Peyer's patch (tissue), 4 donors: Measurements from ENCODE around the gene ITLN1. TPM values are rescaled to one million over a fixed set of nuclear protein-coding genes. Genes with fewer than 3 reads are reported as not detected.

ENCODE experiments used
- DNase-seq, 3 donors: peaks; one replicate each; pipeline ENCODE4 v3.0.0-alpha.2; 2017 to 2019
- H3K27ac ChIP-seq, 4 donors: fragments of 200-600 bp; sonication (generic); one replicate each; pipeline ENCODE4 v1.5.1; 2016 to 2019
- H3K27me3 ChIP-seq, 2 donors: fragments of 200-600 bp; sonication (generic); one replicate each; pipeline ENCODE4 v1.5.1; 2019
- H3K36me3 ChIP-seq, 3 donors: fragments of 200-600 bp; sonication (generic); one replicate each; pipeline ENCODE4 v1.5.1; 2016 to 2019
- H3K4me1 ChIP-seq, 4 donors: fragments of 200-600 bp; sonication (generic); one replicate each; pipeline ENCODE4 v1.5.1; 2016 to 2019
- H3K4me3 ChIP-seq, 4 donors: fragments of 200-600 bp; sonication (generic); 1 replicate in 3 of 4; 2 replicates in 1 of 4; pipeline ENCODE4 v1.5.1; 2016 to 2019; ENCODE audit warnings: mild to moderate bottlenecking in 1 of 4
- H3K9me3 ChIP-seq, 4 donors: fragments of 200-600 bp; sonication (generic); one replicate each; pipeline ENCODE4 v1.5.1; 2016 to 2019; ENCODE audit warnings: mild to moderate bottlenecking in 1 of 4
- POLR2A ChIP-seq, 2 donors: fragments of 450-650 bp; IDR thresholded peaks; one replicate each; pipeline ENCODE4 v1.5.1; 2017; ENCODE audit warnings: antibody characterized with exemption in 2 of 2, mild to moderate bottlenecking in 2 of 2, moderate library complexity in 2 of 2
- total RNA-seq, 4 donors: library from RNA; depleted of rRNA; stranded (reverse); fragments of >200 nt; gene quantifications; one replicate each; pipeline ENCODE4 v1.1.0, GENCODE V29; 2016
- TF ChIP-seq, protein P1 (sequence below), 6 experiments: fragments of 450-650 bp in 4 of 6; fragments of 200-600 bp in 2 of 6; sonication (generic) in 1 of 6; IDR thresholded peaks; one replicate each; pipeline ENCODE4 v1.5.1; 2017 to 2019; ENCODE audit warnings: antibody characterized with exemption in 6 of 6, mild to moderate bottlenecking in 3 of 6, moderate library complexity in 1 of 6

The ITLN1 gene
- total RNA-seq, 4 donors from 2014 or later = 14.4 to 45.0 (median 24.5) TPM

DNA sequence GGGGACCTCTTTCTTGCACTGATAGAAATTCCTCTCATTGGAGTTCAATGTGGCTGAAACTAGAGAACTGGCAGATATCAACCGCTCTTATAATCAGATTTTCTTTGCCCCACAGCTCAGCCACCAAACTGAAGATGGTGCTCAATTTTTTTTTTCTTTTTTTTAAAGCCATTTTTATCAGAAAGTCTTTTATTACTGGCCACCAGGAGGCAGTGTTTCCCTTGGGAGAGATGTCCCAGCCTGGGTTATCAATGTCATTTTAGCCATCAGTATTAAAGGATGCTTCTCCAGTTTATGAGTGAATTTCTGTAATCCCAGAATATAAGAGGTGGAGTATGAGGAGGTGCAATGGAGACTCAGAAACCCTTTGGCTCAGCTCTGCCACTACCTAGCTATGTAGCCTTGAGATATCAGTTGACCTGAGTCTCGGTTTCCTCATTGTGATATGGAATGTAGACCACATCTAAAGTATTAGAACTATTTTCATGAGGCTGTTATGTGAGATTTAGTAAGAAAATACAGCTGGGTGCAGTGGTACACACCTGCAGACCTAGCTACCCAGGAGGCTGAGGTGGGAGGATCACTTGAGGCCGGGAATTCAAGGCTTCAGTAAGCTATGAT is 49.9 kb downstream of the ITLN1 start:
- peak in 1 of 3 donors; percentile 72 for DNase-seq
- Histone ChIP-seq H3K4me3 (no peak overlapping the region), H3K27ac (no peak overlapping the region), H3K4me1 (peaks cover 0 to 21% (median 16%) of the 10 kb centered on the region in 4 donors), H3K9me3 (no peaks in the 10 kb centered on the region), H3K36me3 (no peaks in the 10 kb centered on the region), H3K27me3 (no peaks in the 10 kb centered on the region)
- TF ChIP-seq, protein P1, sequence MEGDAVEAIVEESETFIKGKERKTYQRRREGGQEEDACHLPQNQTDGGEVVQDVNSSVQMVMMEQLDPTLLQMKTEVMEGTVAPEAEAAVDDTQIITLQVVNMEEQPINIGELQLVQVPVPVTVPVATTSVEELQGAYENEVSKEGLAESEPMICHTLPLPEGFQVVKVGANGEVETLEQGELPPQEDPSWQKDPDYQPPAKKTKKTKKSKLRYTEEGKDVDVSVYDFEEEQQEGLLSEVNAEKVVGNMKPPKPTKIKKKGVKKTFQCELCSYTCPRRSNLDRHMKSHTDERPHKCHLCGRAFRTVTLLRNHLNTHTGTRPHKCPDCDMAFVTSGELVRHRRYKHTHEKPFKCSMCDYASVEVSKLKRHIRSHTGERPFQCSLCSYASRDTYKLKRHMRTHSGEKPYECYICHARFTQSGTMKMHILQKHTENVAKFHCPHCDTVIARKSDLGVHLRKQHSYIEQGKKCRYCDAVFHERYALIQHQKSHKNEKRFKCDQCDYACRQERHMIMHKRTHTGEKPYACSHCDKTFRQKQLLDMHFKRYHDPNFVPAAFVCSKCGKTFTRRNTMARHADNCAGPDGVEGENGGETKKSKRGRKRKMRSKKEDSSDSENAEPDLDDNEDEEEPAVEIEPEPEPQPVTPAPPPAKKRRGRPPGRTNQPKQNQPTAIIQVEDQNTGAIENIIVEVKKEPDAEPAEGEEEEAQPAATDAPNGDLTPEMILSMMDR (IDR thresholded peaks at IDR 0.05) = peak; percentile 58 to 91 (median 80)
- no peak for TF ChIP-seq POLR2A (IDR thresholded peaks at IDR 0.05)

DNA sequence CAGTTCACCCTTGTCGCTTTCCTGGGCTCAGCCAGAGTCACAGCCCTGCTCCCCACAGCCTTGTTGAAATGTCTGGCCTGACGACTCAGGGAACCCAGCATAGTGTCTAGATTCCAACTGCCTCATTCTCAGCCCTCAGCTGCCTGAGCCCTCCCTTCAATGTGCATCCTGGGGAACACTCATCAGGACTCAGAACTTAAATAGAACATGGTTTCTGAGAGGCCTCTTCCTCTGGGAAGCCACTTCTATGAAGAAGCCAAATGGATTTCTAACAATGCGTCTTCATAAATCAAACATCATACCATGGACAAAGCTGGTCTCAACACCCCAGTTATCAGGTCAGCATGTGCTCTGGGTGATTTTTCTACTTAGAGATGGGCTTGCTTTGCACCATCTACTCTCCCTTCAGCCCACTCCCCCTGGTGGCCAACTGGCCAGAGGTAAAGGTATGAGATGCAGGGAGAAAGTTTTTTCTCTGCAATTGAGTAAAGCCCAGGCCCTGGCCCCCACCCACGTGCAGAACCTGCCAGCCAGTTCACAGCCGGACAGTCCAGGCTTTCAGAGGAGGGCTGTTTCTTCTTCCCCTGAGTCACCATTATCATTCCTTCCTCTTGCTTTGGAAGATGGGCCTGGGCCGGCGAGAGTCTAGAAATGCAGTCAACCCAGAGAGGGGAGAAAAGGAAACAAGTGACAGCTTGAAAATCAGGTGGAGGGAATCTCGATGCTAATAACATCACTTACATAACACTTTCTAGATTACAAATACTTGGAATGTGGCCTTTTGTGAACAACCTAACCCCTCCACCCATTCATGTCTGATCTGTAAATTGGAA is 54.4 kb downstream of the ITLN1 start:
- TF ChIP-seq, protein P1 (IDR thresholded peaks at IDR 0.05) = peak; percentile 60 to 82 (median 70)
- TF ChIP-seq POLR2A (IDR thresholded peaks at IDR 0.05) = no peak
- H3K27me3 ChIP-seq = no peaks in the 10 kb centered on the region
- H3K4me3 ChIP-seq = no peak overlapping the region
- no peak overlapping the region for H3K27ac ChIP-seq
- no peaks in the 10 kb centered on the region for H3K9me3 ChIP-seq
- no peaks in the 10 kb centered on the region for H3K36me3 ChIP-seq
- no peaks in the 10 kb centered on the region for H3K4me1 ChIP-seq
- DNase-seq = peak; percentile 82 to 92 (median 89)

DNA sequence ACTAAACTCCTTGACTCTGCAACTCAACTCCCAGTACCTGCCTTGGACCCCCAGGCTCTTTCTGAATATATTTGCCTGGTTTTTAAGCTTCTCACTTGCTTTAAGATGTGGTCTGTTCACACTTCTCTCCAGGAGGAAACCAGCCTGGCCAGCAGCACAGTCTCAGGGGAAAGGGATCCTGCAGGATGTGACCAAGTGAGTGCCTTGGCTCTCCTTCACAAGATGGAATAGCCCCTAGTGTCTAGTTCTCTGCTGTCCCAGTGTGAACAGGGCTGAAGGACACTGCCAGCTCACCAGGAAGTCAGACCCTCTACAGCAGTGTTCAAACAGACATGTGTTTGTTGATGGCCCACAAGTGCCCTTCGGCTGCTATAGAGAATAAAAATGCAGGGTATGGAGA is 55.2 kb downstream of the ITLN1 start:
- Histone ChIP-seq H3K27ac (no peak overlapping the region), H3K36me3 (no peaks in the 10 kb centered on the region), H3K4me1 (no peaks in the 10 kb centered on the region), H3K9me3 (no peaks in the 10 kb centered on the region), H3K27me3 (no peaks in the 10 kb centered on the region), H3K4me3 (no peak overlapping the region)
- DNase-seq = no peak
- no peak for TF ChIP-seq POLR2A (IDR thresholded peaks at IDR 0.05)
- TF ChIP-seq, protein P1 (IDR thresholded peaks at IDR 0.05) = no peak

DNA sequence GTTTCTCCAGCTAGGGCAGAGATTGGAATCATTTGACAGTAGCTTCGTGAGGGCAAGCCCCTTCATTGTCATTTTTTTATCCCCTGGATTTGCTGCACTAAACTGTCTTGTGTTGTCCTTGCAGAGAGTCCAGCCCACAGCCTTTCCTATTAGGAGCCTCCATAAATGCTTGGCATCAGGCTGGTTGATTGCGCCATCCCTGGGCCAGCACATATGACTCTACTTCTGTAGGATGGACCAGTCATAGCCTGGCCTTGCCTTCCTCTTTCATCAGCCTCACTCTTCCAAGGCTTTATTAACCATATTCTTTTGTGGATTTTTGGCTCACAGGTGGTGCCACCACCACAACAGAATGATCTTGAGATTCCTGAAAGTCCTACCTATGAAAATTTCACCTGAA is 57.6 kb downstream of the ITLN1 start:
- H3K36me3 ChIP-seq = no peaks in the 10 kb centered on the region
- DNase-seq = no peak
- H3K4me3 ChIP-seq = no peak overlapping the region
- no peaks in the 10 kb centered on the region for H3K4me1 ChIP-seq
- no peaks in the 10 kb centered on the region for H3K27me3 ChIP-seq
- no peaks in the 10 kb centered on the region for H3K9me3 ChIP-seq
- no peak overlapping the region for H3K27ac ChIP-seq
- TF ChIP-seq, protein P1 (IDR thresholded peaks at IDR 0.05) = no peak
- TF ChIP-seq POLR2A (IDR thresholded peaks at IDR 0.05) = no peak

DNA sequence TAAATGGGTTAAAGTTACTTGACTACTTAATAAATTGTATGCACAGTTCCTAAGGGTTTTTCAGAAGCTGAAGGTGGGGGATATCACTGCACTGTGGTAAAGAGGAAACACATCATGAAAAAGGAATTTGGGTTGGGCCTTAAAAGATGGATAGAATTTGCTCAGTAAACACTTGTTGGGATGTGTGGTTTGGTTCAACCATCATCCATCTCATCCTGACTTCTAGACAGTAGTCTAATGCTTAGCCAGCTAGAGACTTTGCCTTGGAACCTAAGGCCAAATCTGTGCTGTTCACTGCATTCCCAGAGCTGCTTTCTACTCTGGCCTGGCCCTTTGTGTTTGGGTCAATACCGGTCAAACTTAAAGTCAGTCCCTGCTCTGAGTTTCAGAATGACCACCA is 58.4 kb downstream of the ITLN1 start:
- Histone ChIP-seq H3K27me3 (no peaks in the 10 kb centered on the region), H3K4me1 (no peaks in the 10 kb centered on the region), H3K4me3 (no peak overlapping the region), H3K36me3 (no peaks in the 10 kb centered on the region), H3K9me3 (no peaks in the 10 kb centered on the region), H3K27ac (no peak overlapping the region)
- TF ChIP-seq POLR2A (IDR thresholded peaks at IDR 0.05) = no peak
- TF ChIP-seq, protein P1 (IDR thresholded peaks at IDR 0.05) = no peak
- no peak for DNase-seq

Other genes with a start within 250 kb of the ITLN1 start
- gene SLAMF1, start 238.1 kb downstream of the ITLN1 start, total RNA-seq = 1 to 10 TPM in 3 of 4 donors, not detected in 1; 2.5 to 9.1 (median 6.0) TPM
- 10 to 100 TPM in 2 of 4 donors, 1 to 10 TPM in 2; 1.4 to 84.2 (median 9.9) TPM for gene CD48, start 173.4 kb downstream of the ITLN1 start, total RNA-seq
- 1 to 10 TPM; 2.5 to 3.9 (median 2.7) TPM for gene SLAMF7, start 145.9 kb downstream of the ITLN1 start, total RNA-seq
- 10 to 100 TPM in 1 of 4 donors, 1 to 10 TPM in 3; 1.6 to 39.6 (median 3.6) TPM for gene LY9, start 89.0 kb downstream of the ITLN1 start, total RNA-seq
- gene CD244, start 22.3 kb downstream of the ITLN1 start, total RNA-seq = 1 to 10 TPM in 2 of 4 donors, under 1 TPM in 1, not detected in 1; 0.80 to 2.8 (median 1.3) TPM
- gene ITLN2, start 69.6 kb upstream of the ITLN1 start, total RNA-seq = 10 to 100 TPM; 37.0 to 76.7 (median 54.1) TPM
- 100 to 1,000 TPM in 3 of 4 donors, 10 to 100 TPM in 1; 28.9 to 138 (median 110) TPM for gene F11R, start 136.0 kb upstream of the ITLN1 start, total RNA-seq
- gene TSTD1, start 153.8 kb upstream of the ITLN1 start, total RNA-seq = 100 to 1,000 TPM in 1 of 4 donors, 10 to 100 TPM in 3; 33.0 to 152 (median 78.8) TPM
- 100 to 1,000 TPM in 1 of 4 donors, 10 to 100 TPM in 3; 72.0 to 119 (median 98.2) TPM for gene USF1, start 160.8 kb upstream of the ITLN1 start, total RNA-seq
- gene ARHGAP30, start 184.7 kb upstream of the ITLN1 start, total RNA-seq = 10 to 100 TPM in 1 of 4 donors, 1 to 10 TPM in 3; 5.1 to 31.4 (median 6.7) TPM
- 1 to 10 TPM in 3 of 4 donors, under 1 TPM in 1; 0.54 to 2.5 (median 1.6) TPM for gene NECTIN4, start 204.4 kb upstream of the ITLN1 start, total RNA-seq
- gene KLHDC9, start 213.2 kb upstream of the ITLN1 start, total RNA-seq = 1 to 10 TPM in 3 of 4 donors, not detected in 1; 2.1 to 4.8 (median 2.4) TPM
- 10 to 100 TPM; 11.6 to 68.5 (median 15.2) TPM for gene PFDN2, start 232.9 kb upstream of the ITLN1 start, total RNA-seq
- 100 to 1,000 TPM in 3 of 4 donors, 10 to 100 TPM in 1; 54.5 to 148 (median 120) TPM for gene NIT1, start 232.9 kb upstream of the ITLN1 start, total RNA-seq
- 10 to 100 TPM; 23.0 to 48.7 (median 31.4) TPM for gene DEDD, start 247.5 kb upstream of the ITLN1 start, total RNA-seq